SU-DHL-6 (cell line): ENCODE data around the gene JAML.

Experiments
- CTCF ChIP-seq: fragments of 200-600 bp; sonication (generic); IDR thresholded peaks from one replicate; pipeline ENCODE4 v1.5.1; 2017; ENCODE audit warnings: antibody characterized with exemption, mild to moderate bottlenecking, low read length, moderate library complexity; ENCODE audit not compliant: insufficient read depth, poor library complexity, severe bottlenecking
- EZH2phosphoT487 ChIP-seq: fragments of 200-600 bp; sonication (generic), shearing (Covaris generic); conservative IDR thresholded peaks from 2 replicates; pipeline ENCODE4 v1.6.1; 2018; ENCODE audit warnings: mild to moderate bottlenecking, antibody characterized with exemption, low read length, moderate library complexity, mixed read lengths

DNA sequence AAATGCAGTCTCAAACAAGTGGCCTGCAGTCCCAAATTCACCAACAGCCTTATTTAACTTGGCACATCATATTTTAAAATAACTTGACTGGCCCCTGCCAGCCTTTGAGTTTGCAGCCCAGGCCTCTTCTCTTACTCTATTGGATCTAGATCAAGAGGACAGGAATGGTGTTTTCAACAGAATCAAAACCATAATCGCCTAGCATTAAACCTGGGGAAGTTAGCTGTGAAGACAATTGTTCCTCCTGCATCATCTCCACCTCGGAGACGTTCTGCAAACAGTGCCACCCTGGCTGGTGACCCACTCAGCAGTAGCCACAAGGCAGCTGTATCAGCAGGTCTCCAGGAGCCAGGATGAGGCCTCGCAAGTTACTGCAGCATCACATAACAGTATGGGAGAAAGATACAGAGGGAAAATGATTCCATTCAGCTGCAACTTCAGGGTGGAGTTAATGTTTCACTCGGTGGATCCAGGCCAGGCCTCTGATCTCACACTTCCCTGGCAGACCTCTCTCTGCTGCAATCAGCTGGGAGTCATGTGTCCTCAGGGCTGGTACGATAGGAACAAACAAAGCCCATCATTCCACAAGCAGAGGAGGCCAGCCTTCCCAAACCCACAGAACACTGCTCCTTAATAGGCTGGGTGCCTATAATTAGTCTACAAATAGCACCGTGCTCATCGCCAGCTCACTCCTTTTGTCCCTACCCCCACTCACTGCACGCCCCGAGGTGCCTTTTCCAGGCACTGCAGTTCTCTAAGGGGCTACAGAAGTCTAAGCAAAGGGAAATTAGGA is 29.8 kb downstream of the JAML start:
- TF ChIP-seq CTCF (no peak), EZH2phosphoT487 (no peak)
